ENCODE measurements around the gene BHLHE40.

- TF ChIP-seq ZNF33B (CRISPR knock-in tag; IDR thresholded peaks at IDR 0.05) (no peak), SMC3 (IDR thresholded peaks at IDR 0.05; ENCODE audit: low read length) (no peak), CEBPG (CRISPR knock-in tag; IDR thresholded peaks at IDR 0.05) (no peak), ZNF281 (CRISPR knock-in tag; IDR thresholded peaks at IDR 0.05; ENCODE audit: borderline replicate concordance) (no peak), POGK (CRISPR knock-in tag; conservative IDR thresholded peaks at IDR 0.05) (no peak), JUND (CRISPR knock-in tag; IDR thresholded peaks at IDR 0.05) (no peak), SP1 (IDR thresholded peaks at IDR 0.05) (no peak), SP1 (CRISPR knock-in tag; IDR thresholded peaks at IDR 0.05) (no peak; the same call in 1 of the 2 replicates), SOX5 (CRISPR knock-in tag; IDR thresholded peaks at IDR 0.05; ENCODE audit: borderline replicate concordance) (no peak)
Observed at GRCh38 chr3:4986175-4986781, 7.0 kb downstream of the BHLHE40 start.
